Gastroesophageal sphincter (tissue), 3 donors: ENCODE results near the gene PDIA3.

Source experiments
- POLR2A ChIP-seq, 2 donors: fragments of 450-650 bp; IDR thresholded peaks; one replicate each; pipeline ENCODE4 v1.6.1; 2017; ENCODE audit warnings: antibody characterized with exemption in 2 of 2, mild to moderate bottlenecking in 2 of 2, moderate library complexity in 1 of 2
- POLR2AphosphoS5 ChIP-seq: sonication (generic); formaldehyde crosslinking; IDR thresholded peaks from one replicate; pipeline ENCODE4 v1.6.1; 2017; ENCODE audit warnings: antibody characterized with exemption
- TF ChIP-seq, protein P1 (sequence below), 4 experiments: fragments of 200-600 bp in 2 of 4; fragments of 450-650 bp in 2 of 4; sonication (generic) in 1 of 4; IDR thresholded peaks; one replicate each; pipeline ENCODE4 v1.5.1; 2017 to 2019; ENCODE audit warnings: antibody characterized with exemption in 4 of 4, mild to moderate bottlenecking in 2 of 4, moderate library complexity in 2 of 4

GRCh38 chr15:43751885-43752284 is 5.6 kb downstream of the PDIA3 start:
- no peak for TF ChIP-seq POLR2AphosphoS5
- TF ChIP-seq, protein P1, sequence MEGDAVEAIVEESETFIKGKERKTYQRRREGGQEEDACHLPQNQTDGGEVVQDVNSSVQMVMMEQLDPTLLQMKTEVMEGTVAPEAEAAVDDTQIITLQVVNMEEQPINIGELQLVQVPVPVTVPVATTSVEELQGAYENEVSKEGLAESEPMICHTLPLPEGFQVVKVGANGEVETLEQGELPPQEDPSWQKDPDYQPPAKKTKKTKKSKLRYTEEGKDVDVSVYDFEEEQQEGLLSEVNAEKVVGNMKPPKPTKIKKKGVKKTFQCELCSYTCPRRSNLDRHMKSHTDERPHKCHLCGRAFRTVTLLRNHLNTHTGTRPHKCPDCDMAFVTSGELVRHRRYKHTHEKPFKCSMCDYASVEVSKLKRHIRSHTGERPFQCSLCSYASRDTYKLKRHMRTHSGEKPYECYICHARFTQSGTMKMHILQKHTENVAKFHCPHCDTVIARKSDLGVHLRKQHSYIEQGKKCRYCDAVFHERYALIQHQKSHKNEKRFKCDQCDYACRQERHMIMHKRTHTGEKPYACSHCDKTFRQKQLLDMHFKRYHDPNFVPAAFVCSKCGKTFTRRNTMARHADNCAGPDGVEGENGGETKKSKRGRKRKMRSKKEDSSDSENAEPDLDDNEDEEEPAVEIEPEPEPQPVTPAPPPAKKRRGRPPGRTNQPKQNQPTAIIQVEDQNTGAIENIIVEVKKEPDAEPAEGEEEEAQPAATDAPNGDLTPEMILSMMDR (IDR thresholded peaks at IDR 0.05), result no peak
- no peak for TF ChIP-seq POLR2A (IDR thresholded peaks at IDR 0.05)
